NCI-H187 treated with DMSO at 0.1 percent for 48 hours (cell line): ENCODE measurements around the gene MEGF10.

Experiments used
- DNase-seq: peaks from one replicate; lab custom pipeline; 2025; lab: John Stamatoyannopoulos, UW

MEGF10 gene

DNA sequence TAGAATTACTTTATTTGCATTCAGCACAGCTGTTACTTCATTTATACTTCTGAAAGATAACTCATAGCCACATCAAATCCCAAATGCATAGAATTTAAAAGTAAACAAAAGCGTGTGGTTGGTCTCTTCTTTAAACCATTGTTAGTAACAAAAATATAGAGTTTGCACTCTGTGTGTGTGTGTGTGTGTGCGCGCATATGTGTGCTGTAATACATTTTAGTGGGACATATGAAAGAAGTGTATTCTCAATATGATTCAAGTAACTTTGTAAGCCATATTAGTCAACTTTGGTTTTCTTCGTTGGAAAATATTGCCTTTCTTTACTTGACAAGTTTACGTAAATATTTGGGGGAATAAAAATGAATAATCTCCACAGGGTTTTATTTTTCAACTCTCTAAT is 120.8 kb downstream of the MEGF10 start:
- no peak for DNase-seq

DNA sequence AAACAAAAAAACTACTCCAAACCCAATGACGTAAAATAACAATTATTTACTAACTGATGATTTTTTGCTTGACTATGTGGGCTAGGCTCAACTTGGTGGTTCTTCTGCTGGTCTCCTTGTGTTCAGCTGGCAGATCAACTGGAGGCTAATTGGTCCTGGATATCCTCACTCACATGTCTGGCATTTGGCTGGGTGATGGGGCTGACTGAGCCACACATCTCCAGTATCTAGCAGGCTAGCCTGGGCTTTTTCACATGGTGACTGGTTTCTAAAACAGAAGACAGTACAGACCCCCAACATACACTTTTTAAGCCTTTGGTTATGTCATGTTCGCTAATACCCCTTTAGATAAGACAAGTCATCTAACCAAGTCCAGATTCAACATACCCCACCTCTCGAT is 122.1 kb downstream of the MEGF10 start:
- no peak for DNase-seq

DNA sequence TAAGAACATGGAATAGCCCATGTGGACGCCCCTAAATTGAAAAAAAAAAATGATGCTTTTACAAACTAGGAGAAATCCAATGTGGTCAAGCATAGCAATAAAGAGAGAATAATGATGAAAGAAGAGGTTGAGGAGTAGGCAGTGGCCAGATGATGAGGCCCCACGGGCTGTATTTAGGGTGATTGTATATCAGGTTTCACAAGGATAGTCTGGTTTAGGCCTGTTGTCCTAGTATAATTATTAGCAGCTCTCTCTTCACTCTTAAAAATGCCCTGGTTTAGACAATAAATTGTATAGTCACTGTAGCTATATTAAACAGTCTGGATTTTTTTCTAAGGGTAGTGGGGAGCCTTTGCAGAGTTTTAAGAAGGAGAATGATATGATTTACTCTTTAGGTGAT is 124.4 kb downstream of the MEGF10 start:
- DNase-seq, result no peak

DNA sequence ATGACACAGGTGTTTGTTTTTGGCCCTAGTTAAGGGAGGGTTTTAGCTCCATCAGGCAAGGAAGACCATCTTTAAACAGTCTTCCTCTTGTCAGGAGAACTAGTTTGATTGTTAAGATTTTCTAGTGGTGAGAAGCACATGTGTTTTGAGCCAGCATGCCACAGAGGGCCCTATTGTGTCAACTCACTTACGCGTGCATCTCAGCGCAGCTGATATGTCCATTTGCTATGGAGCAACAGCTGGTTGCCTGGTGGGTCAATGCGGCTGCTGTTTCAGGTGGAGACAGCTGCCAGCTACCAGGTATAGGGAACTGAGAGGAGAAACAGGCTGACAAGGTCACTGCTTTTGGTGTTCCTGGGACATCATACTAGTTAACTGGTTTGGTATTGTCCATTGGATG is 126.3 kb downstream of the MEGF10 start:
- DNase-seq, result no peak

DNA sequence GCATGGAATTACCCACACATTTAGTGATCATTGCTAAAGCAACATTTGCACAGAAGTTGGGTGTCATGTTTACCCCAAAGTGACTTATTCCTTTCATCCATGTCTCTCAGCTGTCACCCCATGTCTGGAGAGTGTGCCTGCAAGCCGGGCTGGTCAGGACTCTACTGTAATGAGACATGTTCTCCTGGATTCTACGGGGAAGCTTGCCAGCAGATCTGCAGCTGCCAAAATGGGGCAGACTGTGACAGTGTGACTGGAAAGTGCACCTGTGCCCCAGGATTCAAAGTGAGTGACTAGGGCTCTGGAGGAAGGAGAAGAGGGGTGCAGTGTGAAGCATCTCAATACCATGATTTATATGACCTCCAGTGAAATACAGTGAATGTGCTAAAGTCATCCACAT is 126.9 kb downstream of the MEGF10 start:
- no peak for DNase-seq

DNA sequence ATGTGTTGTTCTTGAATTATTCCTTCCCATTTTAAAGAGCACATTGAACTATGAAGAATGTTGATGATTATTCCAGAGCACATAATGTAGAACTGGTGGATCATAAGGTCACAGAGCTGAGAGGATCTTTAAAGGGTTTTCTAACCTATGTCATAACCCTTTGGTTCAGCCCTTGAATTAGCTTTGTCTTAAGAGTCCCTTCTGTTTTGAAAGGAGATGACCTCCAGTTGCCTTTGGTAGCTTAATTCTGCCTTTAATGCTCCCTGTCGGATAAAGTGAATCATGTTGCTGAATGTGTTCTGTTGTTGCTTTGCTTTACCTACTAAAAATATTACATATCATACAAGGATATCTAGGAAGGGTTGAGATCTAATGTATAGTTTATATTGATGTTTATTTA is 127.8 kb downstream of the MEGF10 start:
- DNase-seq, result no peak

DNA sequence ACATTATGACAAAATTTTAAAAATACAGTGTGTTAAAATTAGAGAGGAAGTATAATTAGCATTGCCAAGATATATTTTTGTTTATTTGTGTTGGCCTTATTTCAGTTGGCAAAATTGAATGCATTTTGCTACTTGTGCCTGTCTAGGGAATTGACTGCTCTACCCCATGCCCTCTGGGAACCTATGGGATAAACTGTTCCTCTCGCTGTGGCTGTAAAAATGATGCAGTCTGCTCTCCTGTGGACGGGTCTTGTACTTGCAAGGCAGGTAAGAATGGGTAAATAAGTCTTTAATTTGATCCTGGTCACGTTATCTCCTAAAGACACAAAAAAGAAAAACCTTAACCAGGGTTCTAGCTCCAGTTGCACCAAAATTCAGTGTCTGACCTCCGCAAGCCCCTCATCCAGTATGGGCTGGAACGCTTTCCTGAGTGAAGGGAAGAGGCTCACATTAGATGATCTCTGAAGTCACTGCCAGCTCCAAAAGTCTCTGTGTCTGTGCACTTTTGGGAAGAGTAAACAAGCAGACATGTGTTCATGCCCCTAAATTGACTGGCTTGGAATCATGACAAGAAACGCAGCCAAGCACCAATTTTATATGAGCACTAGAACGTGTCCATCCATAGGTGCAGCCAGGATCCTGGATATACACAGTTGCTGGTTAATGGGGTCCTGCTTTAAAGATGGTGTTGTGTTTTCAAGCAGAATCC is 128.5 kb downstream of the MEGF10 start:
- no peak for DNase-seq

DNA sequence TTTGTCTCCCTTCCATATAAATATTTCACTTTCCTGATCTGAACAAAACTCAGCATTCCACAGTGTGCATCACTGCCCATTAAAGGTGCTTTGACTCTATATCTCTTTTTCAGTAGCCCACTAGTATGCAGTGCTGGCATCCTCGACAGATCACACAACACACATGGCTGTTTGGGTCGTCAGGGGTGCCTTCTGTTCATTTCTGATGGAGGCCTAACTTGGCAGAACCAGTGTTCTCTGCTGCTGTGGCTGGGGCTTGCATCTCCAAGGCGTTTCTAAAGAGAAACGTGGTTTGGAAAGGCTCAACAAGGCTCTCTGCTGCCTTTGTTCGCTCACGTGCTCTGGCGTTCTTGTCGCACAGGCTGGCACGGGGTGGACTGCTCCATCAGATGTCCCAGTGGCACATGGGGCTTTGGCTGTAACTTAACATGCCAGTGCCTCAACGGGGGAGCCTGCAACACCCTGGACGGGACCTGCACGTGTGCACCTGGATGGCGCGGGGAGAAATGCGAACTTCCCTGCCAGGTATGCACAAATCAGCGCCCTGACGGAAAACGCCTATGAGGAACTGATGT is 129.2 kb downstream of the MEGF10 start:
- no peak for DNase-seq

DNA sequence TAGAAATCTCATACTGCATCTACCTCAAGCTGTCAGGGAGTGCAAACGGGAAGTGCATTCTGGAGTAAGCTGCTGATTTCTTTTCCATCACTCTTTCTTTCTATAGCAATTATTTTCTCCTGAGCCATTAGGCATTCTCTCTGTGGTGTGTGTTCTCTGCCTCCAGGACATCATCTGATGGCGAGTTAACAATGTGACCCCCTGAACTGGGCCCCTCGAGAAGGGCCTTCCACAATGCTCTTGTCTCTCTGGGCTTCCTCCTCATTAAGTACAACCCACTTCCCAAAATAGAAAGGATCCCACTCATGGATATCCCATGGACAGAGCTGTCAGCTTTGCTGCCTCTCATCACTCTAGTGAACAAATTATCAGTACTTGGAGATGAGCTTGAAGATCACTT is 130.2 kb downstream of the MEGF10 start:
- no peak for DNase-seq

DNA sequence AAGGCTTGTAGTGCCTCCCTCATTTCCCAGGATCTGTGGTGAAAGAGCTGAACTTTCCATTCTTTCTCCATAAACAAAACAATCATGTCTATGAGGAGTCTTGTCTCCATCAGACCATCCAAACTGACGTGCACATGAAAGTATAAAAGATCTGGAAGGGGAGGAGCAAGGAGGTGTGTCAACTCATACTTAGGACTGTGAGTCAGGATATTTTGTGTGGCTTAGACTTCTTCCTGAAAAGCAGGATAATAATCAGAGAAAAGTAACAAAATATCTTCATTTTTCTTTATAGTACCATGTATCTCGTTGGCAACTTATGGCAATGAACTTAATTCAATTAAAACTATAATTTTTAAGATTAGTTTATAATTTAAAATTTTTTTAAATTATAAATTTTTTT is 130.9 kb downstream of the MEGF10 start:
- DNase-seq, result no peak

DNA sequence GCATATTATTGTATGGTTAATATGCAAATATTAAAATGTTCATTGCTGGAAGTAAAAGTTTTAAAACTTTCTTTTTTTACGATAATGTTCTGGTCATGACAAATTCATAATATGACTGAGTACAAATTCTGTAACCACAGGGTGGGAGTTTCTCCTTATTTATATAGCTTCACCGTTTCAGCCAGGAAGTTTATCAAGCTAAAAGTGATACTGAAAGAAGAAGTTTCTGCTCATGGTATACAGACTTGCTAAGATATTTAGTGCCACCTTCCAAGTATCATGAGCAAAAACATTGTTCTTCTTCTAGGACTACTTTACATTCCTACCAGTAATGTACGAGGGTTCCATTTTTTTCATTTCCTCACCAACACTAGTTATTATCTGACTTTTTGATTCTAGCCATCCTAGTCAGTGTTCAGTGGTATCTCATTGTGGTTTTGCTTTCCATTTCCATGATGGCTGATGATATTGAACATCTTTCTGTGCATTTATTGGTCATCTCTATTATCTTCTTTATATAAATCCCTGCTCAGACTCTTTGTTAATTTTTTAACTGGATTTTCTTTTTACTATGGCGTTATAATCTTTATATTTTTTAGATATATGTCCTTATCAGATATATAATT is 132.7 kb downstream of the MEGF10 start:
- DNase-seq, result no peak

DNA sequence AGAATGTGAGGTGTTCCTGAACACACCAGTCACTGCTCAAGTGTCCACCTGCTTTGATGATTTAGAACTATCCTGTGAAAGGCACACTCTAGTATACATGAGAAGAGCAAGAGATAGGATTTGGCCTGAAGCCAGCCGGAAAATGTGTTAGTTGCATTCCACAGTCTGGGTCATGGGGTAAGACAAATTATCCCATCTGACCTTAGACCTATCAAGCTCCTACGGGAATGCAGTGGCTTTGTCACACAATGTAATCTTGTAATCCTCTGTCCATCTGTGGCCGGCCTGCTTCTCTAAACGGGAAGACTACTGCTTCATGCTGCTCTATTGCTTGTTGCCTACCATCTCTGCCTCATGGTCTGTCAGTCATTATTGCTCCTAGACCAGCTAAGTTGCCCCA is 134.4 kb downstream of the MEGF10 start:
- DNase-seq, result no peak

DNA sequence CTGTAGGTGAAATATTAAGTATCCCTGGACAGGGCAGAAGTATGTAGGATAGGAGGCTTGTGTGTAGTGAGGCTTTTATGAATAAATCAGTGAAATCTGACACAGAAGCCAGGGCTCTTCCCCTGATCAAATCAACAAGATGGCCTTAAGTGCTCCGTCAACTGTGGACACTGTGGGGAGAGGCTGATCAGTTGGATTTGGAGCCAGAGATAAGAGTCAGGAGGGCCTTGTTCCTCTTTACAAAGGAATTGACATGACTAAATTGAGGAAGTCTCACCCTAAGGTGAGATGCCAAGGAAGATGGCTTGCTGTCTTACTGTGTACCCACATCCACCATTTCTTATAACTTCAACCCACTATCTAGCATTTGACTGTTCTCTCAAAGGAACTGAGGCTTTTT is 135.3 kb downstream of the MEGF10 start:
- no peak for DNase-seq

DNA sequence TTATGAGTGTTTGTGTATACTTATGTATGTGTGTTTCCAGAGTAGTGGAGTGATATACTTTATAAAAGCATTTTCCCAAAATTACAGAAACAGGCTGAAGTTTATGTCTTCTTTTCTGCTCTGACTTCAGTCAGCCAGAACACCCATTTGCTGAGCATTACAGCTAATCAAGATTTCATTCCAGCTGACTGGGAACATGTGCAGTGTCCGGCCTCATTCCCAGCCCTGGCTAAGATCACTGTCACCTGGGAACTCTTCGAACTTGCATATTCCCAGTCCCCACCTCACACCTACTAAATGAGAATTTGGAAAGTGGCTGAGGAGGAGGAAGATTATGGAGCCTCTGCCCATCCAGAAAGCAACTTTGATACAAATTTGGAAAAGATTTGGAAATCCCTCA is 136.1 kb downstream of the MEGF10 start:
- no peak for DNase-seq

DNA sequence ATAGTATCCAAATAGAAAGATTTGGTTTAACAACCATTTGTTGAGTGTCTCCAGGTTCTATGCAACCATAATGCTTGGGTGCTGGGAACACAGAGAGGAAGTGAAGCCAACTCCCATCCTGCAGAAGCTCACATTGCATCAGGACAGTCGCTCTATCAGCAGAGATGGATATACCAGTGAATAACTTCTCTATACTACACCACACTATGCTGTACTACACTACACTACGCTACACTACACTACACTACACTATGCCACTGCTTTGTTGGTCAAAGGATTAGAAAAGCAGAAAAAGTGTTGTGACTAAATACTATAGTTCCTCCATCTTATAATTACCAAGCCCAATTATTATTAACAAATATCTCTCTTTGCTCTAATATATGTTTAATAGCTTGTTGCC is 137.7 kb downstream of the MEGF10 start:
- DNase-seq, result no peak

DNA sequence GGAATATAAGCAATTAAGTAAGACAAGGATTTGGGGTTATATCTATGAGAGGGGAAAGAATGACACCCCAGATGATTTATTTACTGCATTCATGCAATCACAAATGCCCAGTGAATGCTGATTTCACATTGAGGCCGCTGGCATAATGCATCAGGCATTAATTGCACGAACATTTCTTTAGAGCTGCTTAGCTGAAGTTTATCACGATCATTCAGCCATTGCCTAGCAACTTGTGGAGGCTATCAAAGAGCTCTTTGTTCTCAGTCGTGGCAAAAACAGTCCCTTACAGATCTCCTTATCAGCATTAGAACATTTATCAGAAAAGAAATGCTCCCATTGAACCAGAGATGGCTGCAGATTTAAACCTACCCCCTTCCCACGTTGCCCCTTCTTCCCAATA is 138.2 kb downstream of the MEGF10 start:
- no peak for DNase-seq

DNA sequence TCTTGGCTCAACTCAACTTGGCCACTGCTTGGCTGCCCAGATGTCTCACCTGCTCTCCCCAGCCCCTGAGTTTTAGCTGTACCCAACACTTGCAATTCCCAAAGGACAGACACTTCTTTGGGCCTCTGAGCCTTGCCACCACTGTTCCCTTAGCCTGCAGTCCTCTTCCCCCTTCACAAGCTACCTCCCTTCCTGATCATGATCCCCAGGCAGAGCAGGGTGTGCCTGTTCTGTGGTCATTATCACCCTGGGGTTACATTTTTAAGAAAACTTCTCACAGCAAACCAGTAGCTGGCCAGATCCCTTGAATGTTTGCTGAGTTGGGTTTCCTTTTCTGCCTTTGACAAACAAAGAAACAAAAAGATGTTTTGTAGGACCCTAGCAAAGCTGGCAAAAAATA is 139.3 kb downstream of the MEGF10 start:
- no peak for DNase-seq

DNA sequence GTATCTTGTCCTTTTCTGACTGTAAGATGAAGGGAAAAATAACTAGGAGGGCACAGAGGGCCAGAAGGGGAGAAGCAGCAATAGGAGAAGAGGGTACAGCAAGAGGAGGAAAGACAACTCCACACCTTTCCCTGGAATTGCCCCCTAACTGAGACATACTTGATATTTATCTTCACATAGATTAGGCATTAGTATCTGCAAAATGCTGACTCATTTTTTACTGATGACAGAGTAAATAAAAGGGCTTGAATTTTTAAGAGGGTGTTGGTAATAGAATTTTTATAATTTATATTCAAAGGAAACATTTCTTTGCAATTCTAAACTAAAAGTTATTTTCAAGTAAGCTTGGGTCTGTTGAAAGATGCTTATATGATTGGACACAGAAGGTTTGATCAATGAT is 140.0 kb downstream of the MEGF10 start:
- DNase-seq, result no peak

DNA sequence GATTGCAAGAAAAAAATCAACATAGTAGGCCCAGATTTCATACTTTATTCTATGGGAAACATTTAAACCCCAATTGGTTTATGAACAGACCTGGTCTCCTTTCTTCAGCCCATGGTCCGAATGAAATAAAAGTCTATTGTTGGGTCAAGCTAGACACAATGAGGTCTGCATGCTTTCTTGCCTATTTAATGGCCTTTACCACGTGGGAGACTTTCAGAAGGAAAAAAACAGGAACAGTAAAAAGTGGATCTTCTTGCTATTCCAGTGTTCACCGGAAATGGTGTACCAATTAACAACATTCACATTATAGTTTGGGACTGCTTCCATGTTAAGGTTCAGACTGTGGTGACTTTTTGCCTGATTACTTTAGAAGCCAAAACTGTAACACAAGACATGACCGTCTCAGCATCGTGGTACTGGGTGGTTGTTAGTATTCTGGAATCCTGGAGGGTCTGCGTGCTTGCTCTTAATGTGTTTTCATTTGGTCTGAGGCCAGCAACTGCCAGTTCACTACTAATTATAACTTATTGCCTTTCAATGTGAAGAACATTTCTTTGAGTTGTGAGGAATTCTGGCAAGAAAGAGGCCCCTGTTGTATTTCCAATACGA is 141.5 kb downstream of the MEGF10 start:
- no peak for DNase-seq

DNA sequence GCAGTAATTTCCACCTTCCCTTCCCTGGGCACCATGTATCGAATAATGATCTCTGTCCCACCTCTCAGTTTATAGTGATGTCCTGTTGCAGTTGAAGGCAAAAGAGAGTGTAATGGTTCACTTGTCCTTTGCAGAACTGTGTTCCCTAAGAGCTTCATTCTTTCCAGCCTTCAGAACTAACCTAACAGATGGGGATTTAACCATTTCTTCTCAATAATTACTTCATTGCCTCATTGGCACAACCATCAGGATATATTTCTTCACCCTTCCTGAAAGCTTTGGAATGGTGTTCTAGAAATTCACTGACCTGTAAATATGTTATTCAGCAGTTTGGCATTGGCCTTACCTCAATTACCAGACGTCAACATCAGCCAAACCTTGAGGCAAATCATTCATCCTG is 142.9 kb downstream of the MEGF10 start:
- DNase-seq, result no peak

DNA sequence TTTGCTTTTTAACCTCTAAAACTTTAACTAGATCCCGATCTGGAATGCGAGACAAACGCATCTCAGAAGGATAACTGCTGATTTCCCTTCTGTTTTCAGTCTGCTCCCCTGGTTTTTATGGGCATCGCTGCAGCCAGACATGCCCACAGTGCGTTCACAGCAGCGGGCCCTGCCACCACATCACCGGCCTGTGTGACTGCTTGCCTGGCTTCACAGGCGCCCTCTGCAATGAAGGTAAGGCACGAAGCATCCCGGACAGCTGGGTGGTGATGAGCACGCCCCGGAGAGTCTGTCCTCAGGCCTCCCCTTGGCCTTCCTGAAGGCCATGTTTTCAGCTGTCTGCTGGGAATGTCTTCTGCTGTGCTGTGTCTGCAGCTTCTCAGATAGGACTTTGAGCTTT is 144.0 kb downstream of the MEGF10 start:
- DNase-seq, result no peak

DNA sequence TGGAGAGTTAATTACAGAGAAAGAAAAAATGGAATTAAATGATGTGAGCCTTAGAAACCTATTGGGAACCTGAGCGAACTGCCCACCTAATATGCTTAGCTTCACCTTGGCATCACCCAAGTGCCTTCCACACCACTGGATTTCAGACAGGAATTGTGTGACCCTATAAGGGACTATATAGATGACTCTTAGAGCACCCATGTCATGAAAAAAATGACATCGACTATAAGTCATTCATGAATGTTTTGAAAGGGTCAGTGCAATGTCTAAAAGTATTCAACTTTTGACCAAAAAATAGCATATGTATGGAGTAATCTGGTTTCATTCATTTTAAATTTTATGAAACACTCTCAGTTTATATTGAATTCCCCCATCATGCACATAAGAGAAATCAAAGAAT is 145.2 kb downstream of the MEGF10 start:
- no peak for DNase-seq

DNA sequence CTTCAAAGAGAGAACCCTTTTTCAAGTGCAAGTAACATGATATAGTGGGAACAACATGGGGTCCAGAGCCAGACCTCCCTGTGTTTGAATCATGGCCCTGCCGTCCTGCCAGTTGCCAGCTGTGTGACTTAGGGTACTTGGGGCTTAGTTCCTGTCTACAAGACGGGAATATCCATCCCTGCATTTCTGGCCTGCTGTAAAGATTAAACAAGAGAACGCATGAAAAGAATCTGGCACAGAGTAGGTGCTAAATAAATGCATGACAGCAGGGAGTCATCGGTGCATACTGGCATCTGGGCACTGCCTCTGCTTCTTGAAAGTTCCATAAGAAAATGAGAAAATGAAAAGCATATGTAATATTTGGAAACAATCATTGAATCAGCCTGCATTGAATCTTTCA is 149.0 kb downstream of the MEGF10 start:
- DNase-seq, result no peak
